Measurements from ENCODE around the gene CSGALNACT2.

CSGALNACT2 gene

DNA sequence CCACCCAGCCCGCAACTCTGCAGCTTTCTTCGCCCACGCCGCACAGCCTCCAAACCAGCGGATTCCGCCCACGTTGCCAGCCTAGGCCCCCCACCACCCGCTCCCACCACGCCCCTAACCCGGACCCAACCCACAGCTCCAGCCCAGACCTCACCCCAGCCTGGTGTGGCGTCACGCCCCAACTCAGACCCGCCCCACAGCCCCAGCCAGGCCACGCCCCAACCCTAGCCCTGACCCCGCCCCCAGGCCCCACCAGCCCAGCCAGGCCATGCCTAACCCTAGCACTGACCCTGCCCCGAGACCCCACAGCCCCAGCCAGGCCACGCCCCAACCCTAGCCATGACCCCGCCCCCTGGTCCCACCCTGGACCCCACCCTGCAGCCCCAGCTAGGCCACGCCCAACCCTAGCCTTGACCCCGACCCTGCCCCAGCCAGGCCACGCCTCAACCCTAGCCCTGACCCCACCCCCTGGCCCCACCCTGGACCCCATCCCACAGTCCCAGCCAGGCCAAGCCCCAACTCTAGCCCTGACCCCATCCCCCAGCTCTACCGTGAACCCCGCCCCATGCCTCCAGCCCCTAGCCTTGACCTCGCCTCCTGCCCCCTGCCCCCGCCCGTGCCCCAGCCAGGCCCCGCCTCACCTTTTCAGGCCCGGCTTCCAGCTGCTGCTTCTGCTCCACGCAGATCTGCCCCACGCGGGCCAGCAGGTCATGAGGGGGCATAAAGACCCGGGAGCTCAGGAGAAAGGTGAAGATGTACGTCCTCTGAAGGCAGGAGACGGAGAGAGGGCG is 64.6 kb downstream of the CSGALNACT2 start:
- DNase-seq (ENCODE audit: low read depth) = peak; percentile 32
- H3K4me3 ChIP-seq (ENCODE audit: low read length) = peak overlapping the region; percentile 26
- TF ChIP-seq CTCF (IDR thresholded peaks at IDR 0.05; ENCODE audit: insufficient read depth, low read depth, low read length, missing control alignments) = no peak

DNA sequence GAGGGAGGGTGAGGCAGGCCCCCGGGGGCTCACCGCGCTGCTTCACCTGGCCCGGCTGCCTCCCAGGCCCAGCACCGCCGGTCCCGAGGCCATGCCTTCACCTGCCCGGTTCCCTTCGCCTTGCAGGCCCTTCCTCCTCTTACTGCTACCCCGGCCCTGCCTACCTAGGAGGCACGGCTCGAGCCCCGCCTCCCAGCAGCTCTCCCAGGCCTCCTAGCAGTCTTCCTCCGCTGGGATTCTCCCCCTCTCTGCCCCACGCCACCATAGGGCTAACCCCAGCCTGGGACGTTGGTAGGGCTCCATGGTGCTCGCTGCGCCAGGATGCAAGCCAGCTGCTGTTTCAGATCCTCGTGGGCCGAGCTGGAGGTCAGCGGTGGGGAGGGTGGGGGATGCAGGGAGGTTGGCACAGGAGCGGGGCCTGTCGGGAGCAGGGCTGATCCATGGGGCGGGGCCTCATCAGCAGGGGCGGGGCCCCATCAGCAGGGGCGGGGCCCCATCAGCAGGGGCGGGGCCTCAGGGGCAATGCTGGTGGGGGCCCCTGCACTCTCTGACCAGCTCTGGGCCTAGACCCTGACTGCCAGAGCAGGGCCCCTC is 65.3 kb downstream of the CSGALNACT2 start:
- TF ChIP-seq CTCF (IDR thresholded peaks at IDR 0.05; ENCODE audit: insufficient read depth, low read depth, low read length, missing control alignments) = no peak
- DNase-seq (ENCODE audit: low read depth) = peak; percentile 51
- H3K4me3 ChIP-seq (ENCODE audit: low read length) = peak overlapping the region; percentile 25

DNA sequence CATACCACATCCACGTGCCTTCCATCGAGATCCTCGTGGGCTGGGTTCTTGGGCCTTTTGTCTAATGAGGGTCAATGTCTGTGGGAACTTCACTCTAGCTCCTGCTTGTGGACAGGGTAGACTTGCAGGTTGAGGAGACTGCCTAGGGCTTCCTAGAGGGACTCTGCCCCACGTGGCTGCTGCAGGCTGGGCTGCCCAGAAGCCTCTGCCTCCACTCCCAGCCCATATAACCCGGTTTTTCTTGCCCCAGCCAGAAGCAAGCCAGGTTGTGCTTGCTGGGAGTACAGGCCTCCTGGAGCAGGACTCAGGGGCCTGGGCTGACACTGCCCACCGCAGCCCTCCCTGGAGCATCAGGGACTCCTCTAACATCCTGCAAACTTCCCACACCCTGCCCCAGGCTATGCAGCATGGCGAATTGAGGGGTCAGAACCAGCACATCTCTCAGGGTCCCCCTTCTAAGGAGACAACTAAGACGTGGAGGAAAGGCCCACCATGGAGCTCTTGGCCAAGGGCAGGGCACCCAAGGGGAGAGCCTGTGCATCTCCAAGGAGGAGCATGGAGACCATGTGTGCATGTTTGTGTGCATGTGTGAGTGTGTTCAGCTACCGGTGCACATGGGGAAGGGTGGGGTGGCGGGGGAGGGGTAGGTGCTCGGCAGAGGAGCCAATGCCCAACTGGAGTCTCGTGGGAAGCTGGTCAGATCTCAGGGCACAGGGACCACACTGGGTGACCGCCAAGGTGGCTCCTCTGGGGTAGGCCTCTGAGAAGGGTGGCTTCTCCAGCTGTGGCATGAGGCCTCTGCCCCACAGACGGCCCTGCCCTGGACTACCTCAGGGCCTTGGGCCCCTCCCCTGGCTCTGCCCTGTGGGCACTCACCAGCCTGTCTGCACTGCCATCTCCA is 66.0 kb downstream of the CSGALNACT2 start:
- no peak for TF ChIP-seq CTCF (IDR thresholded peaks at IDR 0.05; ENCODE audit: insufficient read depth, low read depth, low read length, missing control alignments)
- H3K4me3 ChIP-seq (ENCODE audit: low read length) = no peak overlapping the region
- DNase-seq (ENCODE audit: low read depth) = peak; percentile 13

- TF ChIP-seq CTCF (IDR thresholded peaks at IDR 0.05; ENCODE audit: insufficient read depth, low read depth, low read length, missing control alignments) = peak; percentile 73
- no peak overlapping the region for H3K4me3 ChIP-seq (ENCODE audit: low read length)
- DNase-seq (ENCODE audit: low read depth) = peak; percentile 73
Measured at GRCh38 chr10:43204943-43205671, 66.9 kb downstream of the CSGALNACT2 start.

- no peak overlapping the region for H3K4me3 ChIP-seq (ENCODE audit: low read length)
- no peak for TF ChIP-seq CTCF (IDR thresholded peaks at IDR 0.05; ENCODE audit: insufficient read depth, low read depth, low read length, missing control alignments)
- DNase-seq (ENCODE audit: low read depth) = no peak
Measured at GRCh38 chr10:43205681-43206390, 67.6 kb downstream of the CSGALNACT2 start.
